ENCODE data around the gene CELSR1.

GRCh38 chr22:46417769-46418168 is 119.7 kb downstream of the CELSR1 start:
- TF ChIP-seq POLR2A (IDR thresholded peaks at IDR 0.05) = no peak
- TF ChIP-seq CTCF (IDR thresholded peaks at IDR 0.05) = no peak

Measured in adrenal gland (tissue), 5 donors.